SK-N-SH (cell line): ENCODE data around the gene KBTBD13. TPM values are rescaled to one million over a fixed set of nuclear protein-coding genes. Genes with fewer than 3 reads are reported as not detected.

Experiments
- CTCF ChIA-PET: fragments of 300-600, 350-600 bp; formaldehyde crosslinking; extraction: SDS; loops from one replicate; lab custom pipeline; 2021; lab: Yijun Ruan, JAX
- POLR2A ChIA-PET: fragments of 350-600 bp; sonication (Branson Sonifier 250); formaldehyde crosslinking; extraction: SDS; loops from one replicate; lab custom pipeline; 2020; ENCODE audit warnings: antibody characterized with exemption, inconsistent platforms; lab: Yijun Ruan, JAX
- DNase-seq: peaks from one replicate; pipeline ENCODE4 v3.0.0; 2012
- H2AFZ ChIP-seq: fragments of 200-600 bp; sonication (generic); 2 replicates; pipeline ENCODE4 v1.8.1; 2016; ENCODE audit warnings: antibody characterized with exemption, mild to moderate bottlenecking, low read depth
- H3F3A ChIP-seq: fragments of 200-600 bp; sonication (generic); replicated peaks from 2 replicates; pipeline ENCODE3; 2016; ENCODE audit warnings: antibody characterized with exemption, mild to moderate bottlenecking; ENCODE audit not compliant: insufficient read depth
- H3K27ac ChIP-seq, 2 experiments: fragments of 200-500 bp in 1 of 2; fragments of 200-600 bp in 1 of 2; sonication (Bioruptor generic) in 1 of 2; sonication (generic), shearing (Covaris generic) in 1 of 2; 2 replicates each; pipeline versions ENCODE4 v1.5.1 to v1.6.1; 2014 to 2016; ENCODE audit warnings: low read depth in 2 of 2, inconsistent platforms in 1 of 2, low read length in 1 of 2, mild to moderate bottlenecking in 1 of 2, mixed read lengths in 1 of 2
- H3K27me3 ChIP-seq: fragments of 200-600 bp; sonication (generic), shearing (Covaris generic); 2 replicates; pipeline ENCODE4 v1.6.1; 2016; ENCODE audit warnings: mixed run types; ENCODE audit not compliant: insufficient read depth
- H3K36me3 ChIP-seq, 2 experiments: fragments of 200-500 bp in 1 of 2; fragments of 200-600 bp in 1 of 2; sonication (Bioruptor generic) in 1 of 2; sonication (generic) in 1 of 2; replicated peaks in 1 of 2; 2 replicates each; pipeline versions ENCODE3 to v1.5.1; 2014 to 2016; ENCODE audit warnings: low read length in 1 of 2, mild to moderate bottlenecking in 1 of 2; ENCODE audit not compliant: insufficient read depth in 2 of 2, control insufficient read depth in 1 of 2
- H3K4me1 ChIP-seq, 2 experiments: fragments of 200-500 bp in 1 of 2; fragments of 200-600 bp in 1 of 2; sonication (Bioruptor generic) in 1 of 2; sonication (generic), shearing (Covaris generic) in 1 of 2; 2 replicates each; pipeline versions ENCODE4 v1.5.1 to v1.6.1; 2014 to 2016; ENCODE audit warnings: low read depth in 1 of 2, low read length in 1 of 2, mixed run types in 1 of 2; ENCODE audit not compliant: insufficient read depth in 2 of 2, control insufficient read depth in 1 of 2
- H3K4me2 ChIP-seq: fragments of 200-600 bp; sonication (generic), shearing (Covaris generic); 2 replicates; pipeline ENCODE4 v1.6.1; 2017; ENCODE audit warnings: mixed run types
- H3K4me3 ChIP-seq, 2 experiments: fragments of 200-500 bp in 1 of 2; fragments of 200-600 bp in 1 of 2; sonication (Bioruptor generic) in 1 of 2; sonication (generic), shearing (Covaris generic) in 1 of 2; 2 replicates each; pipeline versions ENCODE4 v1.5.1 to v1.8.1; 2014 to 2016; ENCODE audit warnings: low read depth in 2 of 2, inconsistent platforms in 1 of 2, low read length in 1 of 2, mild to moderate bottlenecking in 1 of 2, mixed read lengths in 1 of 2, moderate library complexity in 1 of 2
- H3K79me2 ChIP-seq: fragments of 200-600 bp; sonication (generic); 2 replicates; pipeline ENCODE4 v1.8.1; 2017; ENCODE audit warnings: mild to moderate bottlenecking; ENCODE audit not compliant: insufficient read depth
- H3K9ac ChIP-seq: fragments of 200-600 bp; sonication (generic); 2 replicates; pipeline ENCODE4 v1.6.1; 2017; ENCODE audit warnings: mixed run types
- H3K9me2 ChIP-seq: fragments of 200-600 bp; sonication (generic); 2 replicates; pipeline ENCODE4 v1.6.1; 2017; ENCODE audit warnings: mixed run types
- H3K9me3 ChIP-seq: fragments of 200-600 bp; sonication (generic); 2 replicates; pipeline ENCODE4 v1.6.1; 2017; ENCODE audit warnings: mixed run types, mild to moderate bottlenecking, moderate library complexity
- H4K20me1 ChIP-seq: fragments of 200-600 bp; sonication (generic); 2 replicates; pipeline ENCODE4 v1.6.1; 2017; ENCODE audit warnings: mild to moderate bottlenecking, mixed run types; ENCODE audit not compliant: insufficient read depth
- CHD2 ChIP-seq: fragments of 150-350 bp; IDR thresholded peaks from 2 replicates; pipeline ENCODE4 v1.6.1; 2018; ENCODE audit warnings: low read length; ENCODE audit not compliant: partially characterized antibody
- EP300 ChIP-seq, 2 experiments: IDR thresholded peaks; 2 replicates each; pipeline versions ENCODE4 v1.4.0 to v1.6.1; 2012; ENCODE audit warnings: borderline replicate concordance in 1 of 2, low read depth in 1 of 2, low read length in 1 of 2
- FOSL2 ChIP-seq: IDR thresholded peaks from 2 replicates; pipeline ENCODE4 v1.4.0; 2012; ENCODE audit warnings: low read depth, mild to moderate bottlenecking, moderate library complexity, borderline replicate concordance
- FOXJ3 ChIP-seq: sonication (generic); formaldehyde crosslinking; IDR thresholded peaks from 2 replicates; pipeline ENCODE4 v1.5.1; 2020; ENCODE audit warnings: mild to moderate bottlenecking, missing genetic modification reagents
- GATA2 ChIP-seq: sonication (generic); formaldehyde crosslinking; IDR thresholded peaks from 2 replicates; pipeline ENCODE4 v1.5.0; 2020; ENCODE audit warnings: mild to moderate bottlenecking, missing genetic modification reagents
- JUND ChIP-seq: IDR thresholded peaks from 2 replicates; pipeline ENCODE4 v1.4.0; 2012
- NFIC ChIP-seq: IDR thresholded peaks from 2 replicates; pipeline ENCODE4 v1.4.0; 2012; ENCODE audit warnings: borderline replicate concordance
- NRF1 ChIP-seq: IDR thresholded peaks from 2 replicates; pipeline ENCODE4 v1.6.1; 2012; ENCODE audit warnings: low read depth, mild to moderate bottlenecking, low read length
- RCOR1 ChIP-seq: fragments of 150-350 bp; IDR thresholded peaks from 2 replicates; pipeline ENCODE4 v1.6.1; 2017; ENCODE audit warnings: antibody characterized with exemption, low read length
- RFX5 ChIP-seq: IDR thresholded peaks from 2 replicates; pipeline ENCODE4 v1.6.1; 2012; ENCODE audit warnings: mild to moderate bottlenecking, improper control_type of control experiment, low read length
- RXRA ChIP-seq: IDR thresholded peaks from 2 replicates; pipeline ENCODE4 v1.4.0; 2012; ENCODE audit warnings: low read depth, mild to moderate bottlenecking, borderline replicate concordance
- SIN3A ChIP-seq: IDR thresholded peaks from 2 replicates; pipeline ENCODE4 v1.6.1; 2012; ENCODE audit warnings: low read depth, mild to moderate bottlenecking, low read length, moderate library complexity, borderline replicate concordance
- SMC3 ChIP-seq: IDR thresholded peaks from 2 replicates; pipeline ENCODE4 v1.6.1; 2012; ENCODE audit warnings: low read depth, low read length, improper control_type of control experiment
- YY1 ChIP-seq: IDR thresholded peaks from 2 replicates; pipeline ENCODE4 v1.4.0; 2012; ENCODE audit warnings: low read depth, mild to moderate bottlenecking
- WGBS: methylation state at CpG from one replicate; pipeline ENCODE4 v1.1.6; 2017; ENCODE audit warnings: low lambda C conversion rate; 5-methylcytosine and 5-hydroxymethylcytosine counted together
- polyA plus RNA-seq, 3 experiments: library from polyadenylated mRNA; depleted of rRNA; stranded (reverse); fragments of >200 nt; gene quantifications; 2 replicates each; pipeline ENCODE4 v1.2.3, GENCODE V29; 2012
- TF ChIP-seq, protein P1 (sequence below): IDR thresholded peaks from 2 replicates; pipeline ENCODE4 v1.4.0; 2012; ENCODE audit warnings: low read depth
- TF ChIP-seq, protein P2 (sequence below): IDR thresholded peaks from 2 replicates; pipeline ENCODE4 v1.4.0; 2012; ENCODE audit warnings: low read depth, borderline replicate concordance
- TF ChIP-seq, protein P3 (sequence below): IDR thresholded peaks from 2 replicates; pipeline ENCODE4 v1.4.0; 2012; ENCODE audit warnings: low read depth, borderline replicate concordance
- TF ChIP-seq, protein P4 (sequence below): fragments of 150-350 bp; IDR thresholded peaks from 2 replicates; pipeline ENCODE4 v1.6.1; 2017; ENCODE audit warnings: antibody characterized with exemption, low read length, low read depth, borderline replicate concordance

Gene KBTBD13
- polyA plus RNA-seq, 1 of the 3 experiments (the other 2 are of a cell fraction) = not detected

DNA sequence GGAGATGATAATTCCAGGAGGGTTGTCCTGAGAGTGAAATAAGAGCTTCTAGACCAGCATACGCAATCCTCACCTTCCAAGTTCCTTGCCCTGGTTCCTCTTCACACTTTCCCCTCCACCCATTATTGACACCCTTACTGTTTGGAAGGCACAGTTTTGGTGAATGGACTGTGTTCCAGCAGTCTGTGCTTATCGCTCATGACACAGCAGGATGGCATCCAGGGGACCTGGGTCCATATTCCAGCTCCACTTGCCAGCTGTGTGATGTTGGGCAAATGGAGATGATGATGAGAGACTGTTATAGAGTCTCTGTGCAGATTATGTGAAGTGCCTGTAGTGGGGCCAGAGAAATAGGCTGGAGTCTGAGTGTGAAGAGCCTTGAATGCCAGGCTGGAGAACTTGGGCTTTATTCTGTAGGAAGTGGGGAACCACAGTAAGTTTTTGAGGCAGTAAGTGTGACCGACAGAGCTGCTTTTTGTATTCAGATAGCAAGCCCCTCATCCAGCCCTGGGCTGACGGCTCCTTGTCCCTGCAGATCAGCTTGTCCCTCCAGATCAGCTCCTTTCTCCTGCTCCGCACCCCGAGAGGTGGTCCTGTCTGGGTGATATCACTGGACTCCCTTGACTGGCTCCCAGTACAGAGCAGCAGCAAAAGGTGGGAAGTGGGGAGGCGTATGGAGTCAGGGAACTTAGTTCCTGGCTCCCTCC lies 8.1 kb downstream of the KBTBD13 start:
- H3K4me1 ChIP-seq = peaks cover 0 to 35% of the 10 kb centered on the region in 2 experiments; a peak in 1 of 4 replicates
- H3K79me2 ChIP-seq = no peaks in the 10 kb centered on the region
- no peak overlapping the region for H2AFZ ChIP-seq
- no peaks in the 10 kb centered on the region for H3F3A ChIP-seq
- DNase-seq = no peak
- no peaks in the 10 kb centered on the region for H3K9me3 ChIP-seq
- TF ChIP-seq FOXJ3 (CRISPR knock-in tag) (no peak), FOSL2 (no peak), YY1 (no peak), SIN3A (no peak), GATA2 (no peak), NFIC (no peak), RFX5 (no peak), RXRA (no peak), CHD2 (no peak), NRF1 (no peak), EP300 (IDR thresholded peaks at IDR 0.05; ENCODE audit: borderline replicate concordance in 1 of 2, low read depth in 1 of 2, low read length in 1 of 2) (no peak), RCOR1 (no peak), JUND (no peak), SMC3 (no peak)
- TF ChIP-seq, protein P1, sequence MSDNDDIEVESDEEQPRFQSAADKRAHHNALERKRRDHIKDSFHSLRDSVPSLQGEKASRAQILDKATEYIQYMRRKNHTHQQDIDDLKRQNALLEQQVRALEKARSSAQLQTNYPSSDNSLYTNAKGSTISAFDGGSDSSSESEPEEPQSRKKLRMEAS = no peak
- TF ChIP-seq, protein P2, sequence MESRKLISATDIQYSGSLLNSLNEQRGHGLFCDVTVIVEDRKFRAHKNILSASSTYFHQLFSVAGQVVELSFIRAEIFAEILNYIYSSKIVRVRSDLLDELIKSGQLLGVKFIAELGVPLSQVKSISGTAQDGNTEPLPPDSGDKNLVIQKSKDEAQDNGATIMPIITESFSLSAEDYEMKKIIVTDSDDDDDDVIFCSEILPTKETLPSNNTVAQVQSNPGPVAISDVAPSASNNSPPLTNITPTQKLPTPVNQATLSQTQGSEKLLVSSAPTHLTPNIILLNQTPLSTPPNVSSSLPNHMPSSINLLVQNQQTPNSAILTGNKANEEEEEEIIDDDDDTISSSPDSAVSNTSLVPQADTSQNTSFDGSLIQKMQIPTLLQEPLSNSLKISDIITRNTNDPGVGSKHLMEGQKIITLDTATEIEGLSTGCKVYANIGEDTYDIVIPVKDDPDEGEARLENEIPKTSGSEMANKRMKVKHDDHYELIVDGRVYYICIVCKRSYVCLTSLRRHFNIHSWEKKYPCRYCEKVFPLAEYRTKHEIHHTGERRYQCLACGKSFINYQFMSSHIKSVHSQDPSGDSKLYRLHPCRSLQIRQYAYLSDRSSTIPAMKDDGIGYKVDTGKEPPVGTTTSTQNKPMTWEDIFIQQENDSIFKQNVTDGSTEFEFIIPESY = no peak
- TF ChIP-seq, protein P3, sequence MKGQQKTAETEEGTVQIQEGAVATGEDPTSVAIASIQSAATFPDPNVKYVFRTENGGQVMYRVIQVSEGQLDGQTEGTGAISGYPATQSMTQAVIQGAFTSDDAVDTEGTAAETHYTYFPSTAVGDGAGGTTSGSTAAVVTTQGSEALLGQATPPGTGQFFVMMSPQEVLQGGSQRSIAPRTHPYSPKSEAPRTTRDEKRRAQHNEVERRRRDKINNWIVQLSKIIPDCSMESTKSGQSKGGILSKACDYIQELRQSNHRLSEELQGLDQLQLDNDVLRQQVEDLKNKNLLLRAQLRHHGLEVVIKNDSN = no peak
- TF ChIP-seq, protein P4, sequence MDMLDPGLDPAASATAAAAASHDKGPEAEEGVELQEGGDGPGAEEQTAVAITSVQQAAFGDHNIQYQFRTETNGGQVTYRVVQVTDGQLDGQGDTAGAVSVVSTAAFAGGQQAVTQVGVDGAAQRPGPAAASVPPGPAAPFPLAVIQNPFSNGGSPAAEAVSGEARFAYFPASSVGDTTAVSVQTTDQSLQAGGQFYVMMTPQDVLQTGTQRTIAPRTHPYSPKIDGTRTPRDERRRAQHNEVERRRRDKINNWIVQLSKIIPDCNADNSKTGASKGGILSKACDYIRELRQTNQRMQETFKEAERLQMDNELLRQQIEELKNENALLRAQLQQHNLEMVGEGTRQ = no peak
- 90% methylated on average over 5 of the region's 7 CpGs for WGBS
- H3K4me2 ChIP-seq = no peak overlapping the region
- no peak overlapping the region for H3K9ac ChIP-seq
- no peak overlapping the region for H3K4me3 ChIP-seq
- no peaks in the 10 kb centered on the region for H3K27me3 ChIP-seq
- H3K36me3 ChIP-seq = no peaks in the 10 kb centered on the region
- ChIA-PET POLR2A (no interaction called here), CTCF (interaction anchor here (0.9 to 8.3 kb wide), 9 partner anchors 9 to 354 kb away, joined by 3 to 99 read pairs (median 4); no protein-coding TSS in a partner anchor)
- H3K9me2 ChIP-seq = no peaks in the 10 kb centered on the region
- no peak overlapping the region for H3K27ac ChIP-seq
- H4K20me1 ChIP-seq = no peaks in the 10 kb centered on the region
